Epithelial cell of prostate (primary cell): ENCODE data around the gene MAMDC2.
A peak's percentile ranks its signal among the peaks of the same experiment; 100 is the strongest.

Experiments used
- DNase-seq: peaks from one replicate; pipeline ENCODE4 v3.0.0-alpha.2; 2011; ENCODE audit warnings: low read depth, low spot score
- H3K27ac ChIP-seq: fragments of 450-650 bp; 2 replicates; pipeline ENCODE4 v1.5.1; 2017; ENCODE audit warnings: mild to moderate bottlenecking

The MAMDC2 gene

GRCh38 chr9:70060148-70060882, 16.7 kb downstream of the MAMDC2 start:
- peak overlapping the region; percentile 14 for H3K27ac ChIP-seq
- DNase-seq = no peak

GRCh38 chr9:70060883-70061507, 17.3 kb downstream of the MAMDC2 start:
- H3K27ac ChIP-seq = no peak overlapping the region
- DNase-seq = no peak

- H3K27ac ChIP-seq = no peak overlapping the region
- DNase-seq = no peak
These were observed 18.1 kb downstream of the MAMDC2 start for GRCh38 chr9:70061776-70062175.

- no peak for DNase-seq
These were observed 20.8 kb downstream of the MAMDC2 start for GRCh38 chr9:70064496-70064895.

GRCh38 chr9:70065572-70065971, 21.9 kb downstream of the MAMDC2 start:
- H3K27ac ChIP-seq = no peak overlapping the region
- no peak for DNase-seq

More at GRCh38 chr9:70064496-70064895, 20.8 kb downstream of the MAMDC2 start:
- no peak overlapping the region for H3K27ac ChIP-seq

GRCh38 chr9:70066418-70066817, 22.8 kb downstream of the MAMDC2 start:
- no peak overlapping the region for H3K27ac ChIP-seq
- DNase-seq = no peak

- H3K27ac ChIP-seq = no peak overlapping the region
- no peak for DNase-seq
These were observed 23.2 kb downstream of the MAMDC2 start for GRCh38 chr9:70066874-70067273.

GRCh38 chr9:70069704-70070103, 26.1 kb downstream of the MAMDC2 start:
- no peak for DNase-seq
- H3K27ac ChIP-seq = no peak overlapping the region

- DNase-seq = no peak
- H3K27ac ChIP-seq = no peak overlapping the region
These were observed 29.5 kb downstream of the MAMDC2 start for GRCh38 chr9:70073193-70073592.

GRCh38 chr9:70073756-70074155, 30.1 kb downstream of the MAMDC2 start:
- H3K27ac ChIP-seq = no peak overlapping the region
- no peak for DNase-seq

- H3K27ac ChIP-seq = no peak overlapping the region
- no peak for DNase-seq
These were observed 33.0 kb downstream of the MAMDC2 start for GRCh38 chr9:70076678-70077077.

GRCh38 chr9:70079417-70080037, 35.9 kb downstream of the MAMDC2 start:
- DNase-seq = no peak

GRCh38 chr9:70080481-70081119, 37.0 kb downstream of the MAMDC2 start:
- H3K27ac ChIP-seq = no peak overlapping the region
- DNase-seq = no peak

More at GRCh38 chr9:70079417-70080037, 35.9 kb downstream of the MAMDC2 start:
- H3K27ac ChIP-seq = no peak overlapping the region

GRCh38 chr9:70081120-70081495, 37.5 kb downstream of the MAMDC2 start:
- H3K27ac ChIP-seq = no peak overlapping the region

GRCh38 chr9:70083429-70083828, 39.8 kb downstream of the MAMDC2 start:
- DNase-seq = no peak
- H3K27ac ChIP-seq = no peak overlapping the region

More at GRCh38 chr9:70081120-70081495, 37.5 kb downstream of the MAMDC2 start:
- DNase-seq = no peak

- no peak for DNase-seq
- H3K27ac ChIP-seq = no peak overlapping the region
These were observed 41.6 kb downstream of the MAMDC2 start for GRCh38 chr9:70085241-70085640.

- no peak for DNase-seq
- H3K27ac ChIP-seq = no peak overlapping the region
These were observed 47.5 kb downstream of the MAMDC2 start for GRCh38 chr9:70091103-70091502.

- H3K27ac ChIP-seq = no peak overlapping the region
- DNase-seq = no peak
These were observed 47.9 kb downstream of the MAMDC2 start for GRCh38 chr9:70091572-70091971.

GRCh38 chr9:70092190-70092589, 48.5 kb downstream of the MAMDC2 start:
- DNase-seq = no peak
- H3K27ac ChIP-seq = no peak overlapping the region

GRCh38 chr9:70093095-70093494, 49.4 kb downstream of the MAMDC2 start:
- no peak for DNase-seq
- no peak overlapping the region for H3K27ac ChIP-seq

- no peak for DNase-seq
- no peak overlapping the region for H3K27ac ChIP-seq
These were observed 50.3 kb downstream of the MAMDC2 start for GRCh38 chr9:70093944-70094343.
